GM12878 (cell line): ENCODE data around the gene PERP. TPM values are rescaled to one million over a fixed set of nuclear protein-coding genes. Genes with fewer than 3 reads are reported as not detected.

Experiments used
- ATAC-seq: fragments of 200-7000 bp; cut with Tn5 transposase; 3 replicates; pipeline ENCODE4 v1.9.1; 2020; ENCODE audit warnings: mild to moderate bottlenecking, moderate library complexity
- BruUV-seq: library from RNA; stranded (reverse); fragments of 400-500 nt; replicated peaks from 2 replicates; lab custom pipeline; 2021; lab: Mats Ljungman, UMichigan
- CTCF ChIA-PET: fragments of 300-600 bp; sonication (Branson Sonifier 250); formaldehyde crosslinking; extraction: SDS; loops from one replicate; lab custom pipeline; 2021; ENCODE audit warnings: inconsistent platforms; lab: Yijun Ruan, JAX
- POLR2A ChIA-PET: fragments of 350-600 bp; formaldehyde crosslinking; extraction: SDS; loops from one replicate; lab custom pipeline; 2021; ENCODE audit warnings: inconsistent platforms; lab: Charles Lee
- RAD21 ChIA-PET: fragments of 300-600 bp; sonication (Branson Sonifier 250); formaldehyde crosslinking; loops from one replicate; lab custom pipeline; 2023; ENCODE audit warnings: antibody characterized with exemption; ENCODE audit not compliant: unreplicated experiment; lab: Charles Lee
- SMC1A ChIA-PET: fragments of 300-600 bp; sonication (Branson Sonifier 250); formaldehyde crosslinking; loops from one replicate; lab custom pipeline; 2023; ENCODE audit not compliant: unreplicated experiment, uncharacterized antibody; lab: Charles Lee
- DNase-seq: peaks from one replicate; pipeline ENCODE4 v3.0.0-alpha.2; 2011; ENCODE audit warnings: low read depth, low spot score
- FAIRE-seq: peaks from 3 replicates; lab custom pipeline; 2011; peaks lifted over from hg19 to GRCh38; lab: Jason Lieb, UNC
- H2AFZ ChIP-seq: 2 replicates; pipeline ENCODE4 v1.6.0; 2011; ENCODE audit warnings: low read depth, low read length, control low read depth; ENCODE audit not compliant: control insufficient read depth
- H3K27ac ChIP-seq: 2 replicates; pipeline ENCODE4 v1.5.1; 2011; ENCODE audit warnings: control low read depth; ENCODE audit not compliant: control insufficient read depth, insufficient read depth
- H3K27me3 ChIP-seq, 2 experiments: replicated peaks in 1 of 2; 2 replicates each; pipeline versions ENCODE4 v1.6.0 to v1.6.1; 2011; ENCODE audit warnings: low read length in 1 of 2; ENCODE audit not compliant: control insufficient read depth in 2 of 2, insufficient read depth in 2 of 2
- H3K36me3 ChIP-seq, 2 experiments: 2 replicates each; pipeline ENCODE4 v1.5.1; 2011; ENCODE audit warnings: low read length in 1 of 2; ENCODE audit not compliant: control insufficient read depth in 2 of 2, insufficient read depth in 2 of 2
- H3K4me1 ChIP-seq: 2 replicates; pipeline ENCODE4 v1.6.1; 2011; ENCODE audit warnings: mild to moderate bottlenecking, low read length, moderate library complexity, mixed read lengths; ENCODE audit not compliant: control insufficient read depth, insufficient read depth
- H3K4me2 ChIP-seq: 2 replicates; pipeline ENCODE4 v1.6.0; 2011; ENCODE audit warnings: control low read depth; ENCODE audit not compliant: control insufficient read depth, insufficient read depth
- H3K4me3 ChIP-seq: fragments of 200-600 bp; sonication (generic); 2 replicates; pipeline ENCODE4 v1.5.1; 2016
- H3K79me2 ChIP-seq: 2 replicates; pipeline ENCODE4 v1.6.0; 2011; ENCODE audit warnings: low read length; ENCODE audit not compliant: control insufficient read depth, insufficient read depth
- H3K9ac ChIP-seq: 2 replicates; pipeline ENCODE4 v1.8.0; 2011; ENCODE audit warnings: low read length, control low read depth, mixed read lengths; ENCODE audit not compliant: control insufficient read depth, insufficient read depth
- H3K9me3 ChIP-seq: replicated peaks from 3 replicates; pipeline ENCODE4 v1.5.1; 2011; ENCODE audit warnings: mild to moderate bottlenecking, low read length; ENCODE audit not compliant: control insufficient read depth, insufficient read depth
- H4K20me1 ChIP-seq: 2 replicates; pipeline ENCODE4 v1.6.0; 2011; ENCODE audit not compliant: control insufficient read depth, insufficient read depth
- ASH2L ChIP-seq: fragments of 300-600, 200-600 bp; sonication (generic); IDR thresholded peaks from 2 replicates; pipeline ENCODE4 v1.6.1; 2017; ENCODE audit warnings: low read depth, mild to moderate bottlenecking, borderline replicate concordance
- BCL3 ChIP-seq: IDR thresholded peaks from 2 replicates; pipeline ENCODE4 v1.6.1; 2011; ENCODE audit warnings: borderline replicate concordance, low read depth, mild to moderate bottlenecking, moderate library complexity, low read length; ENCODE audit not compliant: insufficient read depth, poor library complexity, severe bottlenecking
- PAX5 ChIP-seq: IDR thresholded peaks from 2 replicates; pipeline ENCODE4 v1.6.1; 2011; ENCODE audit warnings: low read depth, low read length, borderline replicate concordance
- RCOR1 ChIP-seq: conservative IDR thresholded peaks from 2 replicates; pipeline ENCODE4 v1.6.1; 2012; ENCODE audit warnings: low read depth, low read length, improper control_type of control experiment
- TAF1 ChIP-seq: IDR thresholded peaks from 2 replicates; pipeline ENCODE4 v1.6.1; 2011; ENCODE audit warnings: mild to moderate bottlenecking, low read depth, low read length, borderline replicate concordance
- WRNIP1 ChIP-seq: IDR thresholded peaks from 2 replicates; pipeline ENCODE4 v1.6.1; 2011; ENCODE audit warnings: low read depth, low read length, improper control_type of control experiment, borderline replicate concordance
- YBX1 ChIP-seq: fragments of 450-650 bp; IDR thresholded peaks from 2 replicates; pipeline ENCODE4 v1.6.1; 2016; ENCODE audit warnings: antibody characterized with exemption
- WGBS: methylation state at CpG from one replicate; pipeline ENCODE4 v1.1.6; 2016; ENCODE audit warnings: low lambda C conversion rate; ENCODE audit not compliant: insufficient replicate concordance, insufficient coverage; ENCODE audit errors: missing lambda C conversion rate; 5-methylcytosine and 5-hydroxymethylcytosine counted together
- in situ Hi-C: fragments of 300-500 bp; cut with MboI; formaldehyde crosslinking; loops from 9 replicates; pipeline ENCODE4 v1.14.3; 2018; ENCODE audit warnings: mixed read lengths
- intact Hi-C: fragments of 100-400 bp; cut with micrococcal nuclease; formaldehyde crosslinking; loops from one replicate; pipeline ENCODE4 v1.14.2; 2022; ENCODE audit not compliant: unreplicated experiment
- polyA plus RNA-seq, 11 experiments: library from polyadenylated mRNA; depleted of rRNA in 4 of 11; unstranded in 6 of 11; stranded (reverse) in 5 of 11; fragments of >200 nt; fragmentation: Nextera tagmentation in 4 of 11; fragmentation: Illumina TruSeq in 1 of 11; extraction: Ambion mirVana in 4 of 11; extraction: Trizol in 1 of 11; gene quantifications; 1 replicate in 1 of 11; 2 replicates in 10 of 11; pipeline versions ENCODE4 v1.2.1 to v1.2.3, GENCODE V29; 2011 to 2016; ENCODE audit warnings: inconsistent platforms in 2 of 11, missing spikeins in 2 of 11, low read depth in 1 of 11
- total RNA-seq, 4 experiments: library from RNA; depleted of rRNA in 3 of 4; stranded (reverse); fragments of >200 nt in 3 of 4; fragmentation: Illumina TruSeq in 1 of 4; extraction: Trizol in 1 of 4; gene quantifications; 2 replicates each; pipeline versions ENCODE4 v1.2.1 to v1.2.3, GENCODE V29; 2013 to 2021
- TF ChIP-seq, protein P1 (sequence below): fragments of 150-350 bp; IDR thresholded peaks from 2 replicates; pipeline ENCODE4 v1.6.1; 2016; ENCODE audit warnings: low read depth, low read length

PERP gene
- total and polyA plus RNA-seq, 10 of the 15 experiments (the other 5 are each of a cell fraction or from before 2014, with no cell fraction given), result 0.37 to 2.4 (median 0.75) TPM

DNA sequence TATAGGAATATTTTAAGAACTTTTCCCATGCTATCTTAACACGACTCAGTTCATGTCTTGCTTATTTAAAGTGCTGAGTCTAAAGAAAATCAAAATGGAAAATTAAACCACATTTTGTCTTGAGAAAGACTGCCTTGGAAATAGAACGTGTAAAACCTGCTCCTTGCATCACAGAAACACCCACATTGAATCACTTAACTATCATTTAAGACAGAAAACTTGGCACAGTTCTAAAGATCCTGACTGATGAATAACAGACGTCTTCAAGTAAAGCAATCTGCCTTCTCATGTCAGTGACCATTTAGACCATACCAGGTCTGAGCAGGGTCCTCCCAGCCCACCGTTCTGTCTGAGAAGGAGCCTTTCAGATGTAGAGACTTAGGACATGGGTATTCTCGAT lies 7.4 kb downstream of the PERP start:
- POLR2A ChIA-PET, result no interaction called here
- Histone ChIP-seq H3K36me3 (no peaks in the 10 kb centered on the region), H2AFZ (no peak overlapping the region), H3K9me3 (no peaks in the 10 kb centered on the region; the same call in 2 of the 3 replicates), H3K9ac (no peak overlapping the region), H3K27ac (no peak overlapping the region), H3K27me3 (peaks cover 0 to under 1% of the 10 kb centered on the region in 2 experiments; a peak in 3 of 4 replicates), H3K79me2 (no peaks in the 10 kb centered on the region), H3K4me3 (no peak overlapping the region), H3K4me2 (no peak overlapping the region), H4K20me1 (no peaks in the 10 kb centered on the region), H3K4me1 (no peaks in the 10 kb centered on the region)
- DNase-seq (no peak), ATAC-seq (no peak), FAIRE-seq (no peak)
- CTCF ChIA-PET, result interaction anchor here (0.8 to 3.2 kb wide), 3 partner anchors 16 to 93 kb away, joined by 3 to 12 read pairs (median 6); no protein-coding TSS in a partner anchor
- SMC1A ChIA-PET, result interaction anchor here (0.7 to 1.0 kb wide), 2 partner anchors 9 to 69 kb away, joined by 3 to 4 read pairs; no protein-coding TSS in a partner anchor
- in situ Hi-C loops, result no loop called here
- TF ChIP-seq WRNIP1 (no peak), BCL3 (no peak), YBX1 (no peak), TAF1 (no peak), PAX5 (no peak), RCOR1 (no peak), ASH2L (no peak)
- TF ChIP-seq, protein P1, sequence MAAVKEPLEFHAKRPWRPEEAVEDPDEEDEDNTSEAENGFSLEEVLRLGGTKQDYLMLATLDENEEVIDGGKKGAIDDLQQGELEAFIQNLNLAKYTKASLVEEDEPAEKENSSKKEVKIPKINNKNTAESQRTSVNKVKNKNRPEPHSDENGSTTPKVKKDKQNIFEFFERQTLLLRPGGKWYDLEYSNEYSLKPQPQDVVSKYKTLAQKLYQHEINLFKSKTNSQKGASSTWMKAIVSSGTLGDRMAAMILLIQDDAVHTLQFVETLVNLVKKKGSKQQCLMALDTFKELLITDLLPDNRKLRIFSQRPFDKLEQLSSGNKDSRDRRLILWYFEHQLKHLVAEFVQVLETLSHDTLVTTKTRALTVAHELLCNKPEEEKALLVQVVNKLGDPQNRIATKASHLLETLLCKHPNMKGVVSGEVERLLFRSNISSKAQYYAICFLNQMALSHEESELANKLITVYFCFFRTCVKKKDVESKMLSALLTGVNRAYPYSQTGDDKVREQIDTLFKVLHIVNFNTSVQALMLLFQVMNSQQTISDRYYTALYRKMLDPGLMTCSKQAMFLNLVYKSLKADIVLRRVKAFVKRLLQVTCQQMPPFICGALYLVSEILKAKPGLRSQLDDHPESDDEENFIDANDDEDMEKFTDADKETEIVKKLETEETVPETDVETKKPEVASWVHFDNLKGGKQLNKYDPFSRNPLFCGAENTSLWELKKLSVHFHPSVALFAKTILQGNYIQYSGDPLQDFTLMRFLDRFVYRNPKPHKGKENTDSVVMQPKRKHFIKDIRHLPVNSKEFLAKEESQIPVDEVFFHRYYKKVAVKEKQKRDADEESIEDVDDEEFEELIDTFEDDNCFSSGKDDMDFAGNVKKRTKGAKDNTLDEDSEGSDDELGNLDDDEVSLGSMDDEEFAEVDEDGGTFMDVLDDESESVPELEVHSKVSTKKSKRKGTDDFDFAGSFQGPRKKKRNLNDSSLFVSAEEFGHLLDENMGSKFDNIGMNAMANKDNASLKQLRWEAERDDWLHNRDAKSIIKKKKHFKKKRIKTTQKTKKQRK, result no peak
- 23% methylated on average over 5 of the region's 5 CpGs for WGBS
- intact Hi-C loops, result no loop called here
- BruUV-seq, result no TSS peak
- RAD21 ChIA-PET, result no interaction called here
